Measurements from ENCODE around the gene TSPAN17. TPM values are rescaled to one million over a fixed set of nuclear protein-coding genes. Genes with fewer than 3 reads are reported as not detected.

The TSPAN17 gene
- polyA plus RNA-seq, 1 experiment = 65.8 TPM

- ChIA-PET CTCF (interaction anchor here (1.1 to 1.7 kb wide), 2 partner anchors 18 to 69 kb away, joined by 3 to 5 read pairs; no protein-coding TSS in a partner anchor), POLR2A (no interaction called here)
Measured at GRCh38 chr5:176642675-176643490, 4.4 kb upstream of the TSPAN17 start.

GRCh38 chr5:176643491-176644219 is 3.6 kb upstream of the TSPAN17 start:
- H3K27me3 ChIP-seq (ENCODE audit: control insufficient read depth, insufficient read depth, low read length) = no peaks in the 10 kb centered on the region; the same call in 1 of the 2 replicates
- no peak for TF ChIP-seq CTCF (IDR thresholded peaks at IDR 0.05; ENCODE audit: insufficient read depth, low read depth, low read length)
- H3K4me3 ChIP-seq (ENCODE audit: low read depth, low read length) = no peak overlapping the region
- no peak for DNase-seq (ENCODE audit: low read depth)
- ChIA-PET POLR2A (no interaction called here), CTCF (interaction anchor here (1.1 to 1.7 kb wide), 2 partner anchors 17 to 70 kb away, joined by 3 to 5 read pairs; no protein-coding TSS in a partner anchor)
- no peaks in the 10 kb centered on the region for H3K36me3 ChIP-seq (ENCODE audit: control insufficient read depth, insufficient read depth, low read length)

More at GRCh38 chr5:176642675-176643490, 4.4 kb upstream of the TSPAN17 start:
- H3K27me3 ChIP-seq (ENCODE audit: control insufficient read depth, insufficient read depth, low read length) = no peaks in the 10 kb centered on the region; the same call in 1 of the 2 replicates
- no peak overlapping the region for H3K4me3 ChIP-seq (ENCODE audit: low read depth, low read length)
- DNase-seq (ENCODE audit: low read depth) = no peak
- TF ChIP-seq CTCF (IDR thresholded peaks at IDR 0.05; ENCODE audit: insufficient read depth, low read depth, low read length) = no peak
- no peaks in the 10 kb centered on the region for H3K36me3 ChIP-seq (ENCODE audit: control insufficient read depth, insufficient read depth, low read length)

GRCh38 chr5:176644294-176644693 is 3.0 kb upstream of the TSPAN17 start:
- CTCF ChIA-PET = interaction anchor here (1.1 to 1.7 kb wide), 2 partner anchors 16 to 71 kb away, joined by 3 to 5 read pairs; no protein-coding TSS in a partner anchor
- no peak overlapping the region for H3K4me3 ChIP-seq (ENCODE audit: low read depth, low read length)
- no peak for DNase-seq (ENCODE audit: low read depth)
- POLR2A ChIA-PET = no interaction called here
- H3K27me3 ChIP-seq (ENCODE audit: control insufficient read depth, insufficient read depth, low read length) = no peaks in the 10 kb centered on the region; the same call in 1 of the 2 replicates
- TF ChIP-seq CTCF (IDR thresholded peaks at IDR 0.05; ENCODE audit: insufficient read depth, low read depth, low read length) = no peak
- H3K36me3 ChIP-seq (ENCODE audit: control insufficient read depth, insufficient read depth, low read length) = no peaks in the 10 kb centered on the region

- Histone ChIP-seq H3K27me3 (ENCODE audit: control insufficient read depth, insufficient read depth, low read length) (no peaks in the 10 kb centered on the region; the same call in 1 of the 2 replicates), H3K4me3 (ENCODE audit: low read depth, low read length) (no peak overlapping the region), H3K36me3 (ENCODE audit: control insufficient read depth, insufficient read depth, low read length) (no peaks in the 10 kb centered on the region)
- ChIA-PET CTCF (no interaction called here), POLR2A (no interaction called here)
- DNase-seq (ENCODE audit: low read depth) = no peak
- no peak for TF ChIP-seq CTCF (IDR thresholded peaks at IDR 0.05; ENCODE audit: insufficient read depth, low read depth, low read length)
Measured at GRCh38 chr5:176644878-176645670, 2.2 kb upstream of the TSPAN17 start.
